GM19025 (cell line): ENCODE results near the gene ZNF219.

ENCODE experiments used
- ATAC-seq: cut with Tn5 transposase; IDR thresholded peaks from one replicate; pipeline ENCODE4 v1.9.1; 2021; ENCODE audit warnings: mild to moderate bottlenecking, low read depth, moderate library complexity; ENCODE audit not compliant: unreplicated experiment

ZNF219 gene

DNA sequence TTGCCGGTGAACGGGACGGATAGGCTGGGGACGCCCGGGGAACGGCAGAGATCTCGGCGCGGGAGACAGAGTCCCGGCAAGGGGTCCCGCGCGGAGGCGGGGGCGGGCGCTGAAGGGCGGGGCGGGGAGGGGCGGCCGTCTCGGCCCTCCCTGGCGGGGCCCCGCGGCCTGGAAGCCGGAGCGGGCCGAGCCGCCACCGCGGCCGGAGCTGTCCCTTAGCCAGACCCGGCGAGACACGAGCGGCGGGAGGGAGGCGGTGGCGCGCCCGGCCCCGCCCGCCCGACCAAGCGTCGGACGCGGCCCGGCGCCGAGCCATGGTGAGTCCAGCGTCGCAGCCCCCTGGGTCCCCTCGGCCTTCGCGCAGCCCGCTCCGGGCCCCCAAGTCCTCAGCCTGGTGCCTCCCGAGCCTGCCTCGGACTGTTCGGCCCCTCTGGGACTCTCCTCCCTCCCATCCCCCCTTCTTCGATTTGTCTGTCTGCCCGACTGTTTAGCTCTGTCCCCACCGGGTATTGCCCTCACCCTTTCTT, 28.3 kb downstream of the ZNF219 start, which contains the start of gene ARHGEF40:
ARHGEF40 (plus strand) TSS at position 222 of the 527 bp plus-strand sequence; CDS start at position 315, 93 bp downstream.
- no peak for ATAC-seq

DNA sequence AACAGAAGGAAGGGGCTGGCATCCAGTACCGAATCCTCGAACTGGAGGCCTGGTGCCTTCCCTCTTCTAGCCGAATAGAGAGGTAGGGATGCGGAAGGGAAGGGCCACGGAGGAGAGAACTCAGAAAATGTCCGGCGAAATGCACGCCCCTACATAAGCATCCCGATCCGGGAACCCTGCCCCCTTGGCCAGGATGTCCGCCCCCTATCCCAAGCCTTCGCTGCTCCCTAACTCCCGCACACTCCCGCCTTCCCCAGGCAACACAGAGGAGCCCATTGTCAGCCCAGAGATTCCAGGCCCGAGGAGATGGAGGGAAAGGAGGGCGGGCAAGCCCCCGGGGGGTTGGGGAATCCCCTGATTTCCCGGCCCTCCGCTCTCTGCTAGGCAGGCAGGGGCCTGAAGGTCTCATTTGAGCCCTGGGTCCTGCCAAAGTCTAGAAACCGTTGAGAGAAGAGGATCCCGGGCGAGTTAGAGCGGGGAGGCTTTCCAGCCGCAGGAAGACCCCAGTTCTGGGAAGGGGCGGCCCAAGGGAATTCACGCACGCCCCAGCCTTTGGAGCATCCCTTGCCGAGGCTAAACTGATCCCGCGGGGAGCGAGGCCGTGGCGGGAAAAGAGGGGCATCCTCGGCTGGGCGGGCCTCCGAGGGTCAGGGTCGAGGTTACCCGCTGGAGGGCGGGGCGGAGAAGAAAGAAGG, 28.9 kb downstream of the ZNF219 start:
- ATAC-seq = no peak

DNA sequence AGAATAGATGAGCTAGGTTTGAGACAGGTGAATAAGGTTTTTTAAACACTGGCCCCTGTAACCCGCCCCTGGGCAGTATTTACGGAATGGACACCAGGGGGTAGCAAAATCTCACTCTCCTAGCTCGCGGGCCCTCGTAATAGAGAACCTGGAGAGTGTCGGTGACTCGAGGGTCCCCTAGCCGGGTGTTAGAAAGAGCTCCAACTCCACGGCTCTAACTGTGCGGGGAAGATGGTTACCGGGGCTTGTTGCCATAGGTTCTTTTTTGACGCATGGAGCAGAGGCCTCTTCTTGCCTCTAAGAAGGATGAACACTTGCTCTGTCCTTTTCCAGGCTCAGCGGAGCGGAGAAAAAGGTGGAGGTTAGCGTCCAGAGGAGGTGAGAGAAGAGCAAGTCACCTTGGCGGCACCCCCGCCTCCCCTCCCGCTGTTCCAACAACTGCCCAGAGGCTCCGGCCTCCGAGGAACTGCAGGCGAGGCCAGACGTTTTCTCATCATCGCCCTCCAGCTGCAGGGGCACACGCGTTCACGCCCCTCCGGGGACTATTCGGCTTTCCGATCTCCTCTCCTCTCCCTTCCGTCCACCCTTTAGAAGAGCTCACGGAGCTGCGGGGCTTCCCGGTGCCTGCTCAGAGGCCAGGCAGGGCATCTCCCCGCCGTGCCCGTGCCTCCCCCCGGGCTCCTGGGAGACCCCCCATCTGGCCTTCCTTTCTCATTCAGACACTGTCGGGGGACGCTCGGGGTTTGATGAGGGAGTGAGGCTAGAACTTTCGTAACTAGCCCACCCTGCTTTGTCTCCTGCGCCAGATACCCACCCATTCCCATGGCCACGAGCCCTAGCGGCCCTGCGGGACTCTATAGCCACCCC, 29.7 kb downstream of the ZNF219 start:
- no peak for ATAC-seq

DNA sequence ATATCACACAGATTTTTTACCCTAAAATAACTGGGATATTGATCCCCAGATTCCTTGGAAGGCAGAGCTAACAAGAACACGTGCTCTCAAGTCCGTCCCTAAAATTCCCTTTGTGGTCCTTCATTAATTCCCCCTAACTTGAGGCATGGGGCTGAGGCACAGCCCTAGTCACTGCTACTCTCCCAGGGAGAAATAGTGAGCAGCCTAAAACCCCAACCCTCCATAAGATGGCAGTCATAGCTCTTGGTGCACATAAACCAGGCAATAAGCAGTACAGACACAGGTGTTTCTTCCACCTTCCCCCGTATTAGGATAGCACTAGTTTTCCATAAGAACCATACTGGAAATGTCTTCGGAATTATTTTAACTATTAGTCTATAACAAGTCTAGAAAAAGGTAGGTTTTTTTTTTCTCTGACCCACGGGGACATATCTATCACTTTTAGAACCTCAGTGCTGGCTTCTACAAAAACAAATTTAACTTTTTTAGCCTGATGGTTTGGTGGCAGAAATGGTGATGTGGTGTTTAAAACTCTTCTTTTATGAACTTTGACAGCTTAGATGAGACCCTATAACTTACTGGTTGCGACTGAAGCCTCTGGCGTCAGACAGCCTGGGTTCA, 31.5 kb downstream of the ZNF219 start:
- no peak for ATAC-seq

DNA sequence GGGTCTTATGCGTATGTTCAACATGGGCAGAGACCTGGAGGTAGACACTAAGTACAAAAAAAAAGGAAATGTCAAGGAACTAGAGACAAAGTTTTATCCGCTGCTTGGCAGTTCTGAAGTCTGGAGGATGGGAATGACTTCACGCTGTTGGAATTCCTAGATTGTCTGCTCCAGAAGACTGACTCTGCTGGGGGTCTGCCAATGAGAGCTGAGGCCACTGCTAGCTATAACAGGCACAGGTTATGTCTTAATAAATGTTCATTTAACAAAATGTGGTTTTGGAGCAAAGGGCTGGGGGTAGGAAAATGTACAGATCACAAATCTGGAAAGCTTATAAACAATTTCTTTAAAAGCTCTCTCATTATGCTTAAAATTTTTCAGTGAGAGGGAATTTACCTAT, 35.0 kb downstream of the ZNF219 start:
- no peak for ATAC-seq

DNA sequence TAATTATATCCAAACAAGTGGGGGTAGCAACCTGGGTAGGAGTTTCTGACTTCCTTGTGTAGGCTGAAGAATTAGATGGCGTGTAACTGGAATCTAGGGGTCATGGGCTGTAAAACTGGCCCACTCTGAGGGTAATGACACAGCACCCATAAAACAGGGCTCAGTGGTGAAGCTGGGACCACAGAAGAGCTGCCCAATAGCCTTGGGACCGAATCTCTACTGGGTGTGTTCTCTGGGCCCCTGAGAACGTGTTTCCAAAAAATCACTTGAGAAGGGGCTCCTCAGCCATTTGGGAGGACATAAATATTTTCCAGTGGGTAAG, 37.1 kb downstream of the ZNF219 start:
- no peak for ATAC-seq

DNA sequence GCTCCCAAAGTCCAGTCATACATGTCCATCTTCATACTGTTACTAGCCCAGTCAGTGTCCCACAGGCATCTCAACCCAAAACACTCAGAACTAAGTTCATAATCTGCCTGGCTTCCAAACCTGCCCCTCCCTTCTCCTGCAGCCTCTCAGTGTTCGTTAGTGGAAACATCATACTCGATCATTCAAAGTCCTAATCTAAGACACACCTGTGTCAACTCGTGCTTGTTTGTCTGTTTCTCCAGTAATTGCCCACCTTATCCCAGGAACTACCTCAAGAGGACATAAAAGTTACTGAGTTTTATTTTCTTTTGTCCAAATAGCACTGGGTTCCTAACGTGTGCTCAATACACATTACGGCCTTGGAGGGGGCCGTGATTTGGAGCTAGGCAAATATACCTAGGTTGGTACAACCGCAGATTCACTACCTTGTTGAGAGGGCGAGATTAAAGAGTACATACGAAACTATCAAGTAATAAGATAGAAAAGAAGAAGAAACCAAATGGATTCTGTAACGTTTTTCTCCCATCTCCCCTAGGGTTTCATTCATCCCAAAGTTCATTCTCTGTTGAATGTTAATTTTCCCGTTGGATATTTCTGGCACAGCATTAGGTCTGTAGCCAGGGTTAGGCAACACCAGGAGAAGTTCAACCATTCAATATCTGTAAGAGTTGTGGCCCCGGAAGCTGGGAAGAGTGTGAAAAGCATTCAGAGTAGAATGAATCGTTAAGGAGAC, 37.7 kb downstream of the ZNF219 start:
- ATAC-seq = no peak

DNA sequence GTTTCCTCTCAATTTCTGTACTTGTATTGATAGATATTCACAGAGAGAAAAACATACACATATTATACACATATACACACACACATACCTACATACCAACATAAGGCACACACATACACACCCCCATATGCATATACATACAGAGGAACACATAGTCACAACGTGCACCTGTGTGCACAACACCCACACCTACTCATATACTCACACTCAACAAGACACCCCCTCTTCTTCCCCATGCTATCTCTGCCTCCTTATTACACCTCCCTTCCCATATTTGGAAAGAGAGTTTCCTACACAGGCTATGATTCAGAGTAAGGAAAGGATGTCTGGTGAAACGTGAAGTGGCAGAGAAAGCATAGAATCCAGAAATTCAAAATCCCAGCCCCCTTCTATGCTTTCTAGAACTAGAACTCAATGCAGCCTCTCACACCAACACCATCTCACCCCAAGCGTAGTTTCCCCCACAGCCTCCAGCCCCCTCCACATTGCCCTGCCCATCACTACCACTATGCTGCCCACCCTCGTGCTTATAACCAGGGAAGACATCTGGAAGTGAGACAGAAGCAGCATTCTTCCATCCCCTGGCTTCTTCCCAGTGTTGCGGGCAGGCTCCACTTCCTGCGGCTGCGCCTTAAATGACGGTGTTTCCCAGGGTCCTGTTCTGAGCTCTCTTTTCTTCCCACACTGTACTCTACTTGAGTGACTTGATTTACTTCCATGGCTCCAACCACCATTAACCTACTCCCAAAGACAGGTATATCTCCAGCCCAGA, 38.4 kb downstream of the ZNF219 start:
- ATAC-seq = no peak

DNA sequence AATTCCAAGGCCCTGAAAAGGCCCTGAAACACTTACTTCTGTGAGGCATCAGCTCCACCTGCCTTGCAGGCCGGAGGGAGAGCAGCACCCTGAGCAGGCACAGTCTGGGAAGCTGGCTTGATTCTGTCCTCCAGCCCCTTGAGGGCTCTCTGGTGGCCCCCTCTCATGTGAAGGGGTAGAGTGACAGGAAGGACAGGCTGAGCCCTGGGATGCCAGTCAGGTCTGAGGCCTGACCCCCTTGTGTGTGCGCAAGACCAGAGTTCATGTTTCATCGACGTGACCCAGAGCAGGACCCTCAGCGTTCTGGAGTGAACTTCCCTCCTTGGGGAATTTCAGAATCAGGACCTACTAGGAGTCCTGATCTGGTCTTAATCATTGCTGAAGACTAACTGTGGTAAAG, 39.6 kb downstream of the ZNF219 start:
- ATAC-seq = no peak

DNA sequence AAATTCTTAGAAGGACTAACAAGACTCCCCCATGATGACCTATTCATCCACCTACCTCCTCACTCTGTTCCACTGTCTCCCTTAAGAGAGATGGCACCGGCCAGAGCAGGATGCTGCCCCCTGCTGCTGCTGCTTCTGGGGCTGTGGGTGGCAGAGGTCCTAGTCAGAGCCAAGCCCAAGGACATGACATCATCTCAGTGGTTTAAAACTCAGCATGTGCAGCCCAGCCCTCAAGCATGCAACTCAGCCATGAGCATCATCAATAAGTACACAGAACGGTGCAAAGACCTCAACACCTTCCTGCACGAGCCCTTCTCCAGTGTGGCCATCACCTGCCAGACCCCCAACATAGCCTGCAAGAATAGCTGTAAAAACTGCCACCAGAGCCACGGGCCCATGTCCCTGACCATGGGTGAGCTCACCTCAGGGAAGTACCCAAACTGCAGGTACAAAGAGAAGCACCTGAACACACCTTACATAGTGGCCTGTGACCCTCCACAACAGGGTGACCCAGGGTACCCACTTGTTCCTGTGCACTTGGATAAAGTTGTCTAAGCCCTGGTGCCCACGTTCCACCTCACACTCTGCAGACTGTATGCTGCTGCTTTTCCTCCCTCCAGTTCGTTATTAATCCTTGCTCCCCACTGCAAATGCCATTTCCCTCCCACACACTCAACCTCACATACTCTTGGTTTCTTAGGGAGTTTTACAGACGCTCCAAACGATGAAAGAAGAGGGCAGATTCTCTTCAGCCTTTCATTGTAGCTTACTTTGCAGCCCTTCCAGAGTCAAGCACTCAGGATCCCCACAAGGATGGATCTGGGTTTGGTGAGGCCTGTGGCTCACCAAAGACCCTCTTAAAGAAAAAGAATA, 40.4 kb downstream of the ZNF219 start, which contains the start of gene RNASE8:
RNASE8 (plus strand) TSS at position 20 of the 873 bp plus-strand sequence; CDS start at position 91, 71 bp downstream.
- no peak for ATAC-seq

DNA sequence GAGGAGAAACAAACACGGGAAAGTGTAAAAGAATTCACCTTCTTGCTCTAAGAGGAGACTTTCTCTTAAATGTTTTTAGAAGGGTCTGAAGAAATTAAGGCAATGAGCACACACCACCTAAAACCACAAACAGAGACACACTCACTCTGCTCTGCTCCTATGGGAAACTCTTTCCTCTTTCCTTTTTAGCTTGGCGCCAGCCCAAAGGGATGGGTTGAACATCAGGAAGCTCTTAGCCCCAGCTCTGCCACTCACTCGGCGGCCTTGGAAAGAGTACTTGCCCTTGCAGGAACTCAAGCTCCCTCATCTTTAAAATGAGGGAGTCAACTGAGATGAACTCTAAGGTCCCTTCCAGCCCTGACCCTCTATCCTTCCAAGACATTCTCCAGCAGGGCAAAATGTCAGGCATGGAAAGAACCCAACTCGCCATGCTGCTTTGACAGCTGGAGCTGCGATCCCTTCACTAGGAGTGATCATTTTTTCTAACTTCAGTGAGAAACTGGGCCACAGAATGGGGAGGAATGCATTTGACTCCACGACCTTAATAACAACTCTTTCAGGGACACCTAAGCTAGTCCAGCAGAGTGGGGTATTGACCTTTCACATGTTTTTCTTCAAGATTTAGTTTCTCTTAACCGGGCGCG, 41.8 kb downstream of the ZNF219 start:
- no peak for ATAC-seq

DNA sequence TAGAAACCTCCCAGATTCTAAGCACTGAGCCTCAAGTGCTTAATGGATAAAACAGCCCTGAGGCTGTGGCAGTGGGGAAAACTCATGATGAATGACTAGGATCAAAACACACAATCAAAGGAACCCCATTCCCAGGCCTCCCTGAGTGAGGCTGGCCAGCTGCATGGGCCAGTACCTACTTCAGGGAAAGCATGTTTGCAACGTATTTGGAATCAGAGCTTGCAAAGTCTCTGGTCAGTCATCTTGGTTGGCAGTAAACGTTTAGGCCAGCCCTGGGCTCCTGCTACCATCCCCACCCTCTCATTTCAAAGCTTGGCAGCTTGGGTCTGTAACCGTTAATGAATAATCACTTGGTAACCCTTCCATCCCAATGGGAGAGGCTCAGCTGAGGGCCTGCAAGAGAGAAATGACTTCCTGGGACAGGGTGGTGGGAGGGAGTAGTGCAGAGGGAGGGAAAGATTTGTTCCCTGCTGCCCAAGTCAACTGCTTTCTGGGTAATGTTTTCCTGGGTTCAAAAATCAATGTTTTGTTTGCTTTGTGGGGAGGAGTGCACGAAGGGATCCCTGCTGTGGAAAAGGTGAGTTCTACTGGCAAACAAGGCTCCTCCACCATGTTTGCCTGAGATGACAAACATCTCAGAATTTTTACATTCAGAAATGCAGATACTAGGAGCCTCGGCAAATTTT, 42.9 kb downstream of the ZNF219 start:
- no peak for ATAC-seq

DNA sequence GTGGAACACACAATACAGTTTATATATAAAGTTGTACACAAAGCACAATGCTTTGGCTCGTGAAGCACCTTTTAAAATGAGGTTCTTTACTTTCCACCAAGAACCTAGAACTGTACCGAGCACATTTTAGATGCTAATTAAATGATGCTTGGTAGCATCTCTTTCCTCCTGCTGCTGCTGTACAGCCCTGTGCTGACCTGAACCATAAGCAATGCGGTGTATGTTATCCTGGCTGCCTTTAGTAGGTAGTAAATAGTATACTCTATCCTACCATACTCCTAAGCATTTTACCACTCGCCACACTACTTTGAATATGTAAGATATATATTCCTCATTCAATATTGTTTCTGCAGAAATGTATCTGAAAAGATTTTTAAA, 43.7 kb downstream of the ZNF219 start:
- no peak for ATAC-seq

DNA sequence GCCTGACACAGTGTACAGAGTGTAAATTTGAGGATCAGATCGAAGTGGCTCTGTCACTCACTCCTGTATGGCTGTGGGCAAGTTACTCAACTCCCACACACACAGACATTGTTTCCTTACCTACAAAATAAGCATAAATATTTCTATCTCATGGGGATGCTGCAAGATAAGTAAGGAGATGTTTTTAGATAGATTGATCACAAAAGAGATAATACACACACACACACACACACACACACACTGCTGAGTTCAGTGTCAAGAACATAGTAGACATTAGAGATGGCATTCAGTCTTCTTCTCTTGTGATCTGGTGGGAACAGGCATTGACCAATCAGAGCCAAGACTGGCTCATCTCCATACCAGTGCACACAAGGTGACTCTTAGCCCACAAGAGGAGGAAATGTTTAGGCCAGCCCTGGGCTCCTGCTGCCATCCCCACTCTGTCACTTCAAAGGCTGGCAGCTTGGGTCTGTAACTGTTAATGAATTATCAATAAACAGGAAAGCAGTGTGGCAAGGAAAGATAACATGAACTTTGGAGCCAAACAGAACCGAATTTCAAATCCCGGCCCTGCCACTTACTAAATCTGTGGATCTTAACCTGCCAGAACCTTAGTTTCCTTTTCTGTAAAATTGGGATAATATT, 44.2 kb downstream of the ZNF219 start:
- ATAC-seq = no peak

DNA sequence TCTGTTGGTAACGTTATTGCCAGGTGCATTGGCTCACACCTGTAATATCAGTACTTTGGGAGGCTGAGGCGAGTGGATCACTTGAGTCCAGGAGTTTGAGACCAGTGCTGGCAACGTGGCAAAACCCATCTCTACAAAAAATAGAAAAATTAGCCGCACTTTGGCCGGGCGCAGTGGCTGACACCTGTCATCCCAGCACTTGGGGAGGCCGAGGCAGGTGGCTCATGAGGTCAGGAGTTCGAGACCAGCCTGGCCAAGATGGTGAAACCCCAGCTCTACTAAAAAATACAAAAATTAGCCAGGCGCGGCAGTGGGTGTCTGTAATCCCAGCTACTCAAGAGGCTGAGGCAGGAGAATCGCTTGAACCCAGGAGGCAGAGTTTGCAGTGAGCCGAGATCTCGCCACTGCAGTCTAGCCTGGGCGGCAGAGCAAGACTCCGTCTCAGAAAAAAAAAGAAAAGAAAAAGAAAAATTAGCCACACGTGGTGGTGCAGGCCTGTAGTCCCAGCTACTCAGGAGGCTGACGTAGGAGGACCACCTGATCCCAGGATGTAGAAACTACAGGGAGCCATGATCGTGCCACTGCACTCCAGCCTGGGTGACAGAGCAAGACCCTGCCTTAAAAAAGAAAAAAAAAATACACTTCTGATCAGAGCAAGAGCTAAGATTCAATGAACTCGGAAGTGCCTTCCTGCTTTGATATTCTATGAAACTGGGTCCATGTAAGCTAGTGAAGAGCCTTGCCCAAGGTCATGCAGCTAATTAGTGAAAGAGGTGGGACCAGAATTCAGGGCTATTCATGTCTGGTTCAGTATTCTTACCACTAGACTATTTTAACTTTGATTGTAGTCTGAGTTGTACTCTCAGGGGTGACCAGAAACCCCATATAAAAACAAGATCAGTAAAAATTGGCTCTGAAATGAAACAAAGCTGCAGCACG, 45.0 kb downstream of the ZNF219 start:
- ATAC-seq = no peak

DNA sequence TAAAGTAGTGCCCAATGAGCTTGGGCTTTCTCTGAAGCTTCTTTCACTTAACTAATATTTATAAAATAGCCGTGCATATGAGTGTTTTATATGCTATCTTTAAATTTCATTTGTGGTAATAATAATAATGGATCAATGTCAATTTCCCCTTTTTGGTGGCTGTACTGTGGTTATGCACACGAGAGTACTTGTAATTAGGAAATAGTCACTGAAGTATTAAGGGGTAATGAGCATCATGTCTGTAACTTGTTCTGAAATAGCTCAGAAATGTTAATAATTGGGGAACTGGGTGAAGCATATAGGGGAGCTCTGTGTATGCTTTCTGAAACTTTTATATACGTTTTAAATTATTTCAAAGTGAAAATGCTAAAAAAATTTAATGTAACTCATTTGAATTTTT, 47.9 kb downstream of the ZNF219 start:
- no peak for ATAC-seq
